Activated CD8-positive, alpha-beta memory T cell treated with anti-CD3 and anti-CD28 coated beads, Interleukin-2, amount 10 ng/mL, durations not matched to agents 7 days and 5 days (primary cell): ENCODE measurements around the gene ABHD15. TPM values are rescaled to one million over a fixed set of nuclear protein-coding genes. Genes with fewer than 3 reads are reported as not detected.
"Not testable (repeated sequence)": the region's sequence is repeated elsewhere in the genome, so short reads cannot be mapped to it uniquely, and the experiment has no call there.

Source experiments
- ATAC-seq: fragments of 150-1000 bp; cut with Tn5 transposase; one replicate; pipeline ENCODE4 v1.10.0; 2021; ENCODE audit warnings: moderate library complexity
- CTCF ChIA-PET: fragments of 350-600 bp; sonication (Branson Sonifier 250); formaldehyde crosslinking; loops from one replicate; lab custom pipeline; 2021; ENCODE audit warnings: antibody characterized with exemption; lab: Charles Lee
- DNase-seq: peaks from one replicate; pipeline ENCODE4 v3.0.0-alpha.2; 2020
- H3K27ac Mint-ChIP-seq: one replicate; pipeline ENCODE4 v1.8.0; 2021; ENCODE audit warnings: mild to moderate bottlenecking, mixed read lengths
- H3K27me3 Mint-ChIP-seq: one replicate; pipeline ENCODE4 v1.8.0; 2021; ENCODE audit warnings: mixed read lengths
- H3K36me3 Mint-ChIP-seq: one replicate; pipeline ENCODE4 v1.8.0; 2021; ENCODE audit warnings: mild to moderate bottlenecking, mixed read lengths
- H3K4me1 Mint-ChIP-seq: one replicate; pipeline ENCODE4 v1.8.0; 2021; ENCODE audit warnings: mixed read lengths
- H3K4me3 Mint-ChIP-seq: one replicate; pipeline ENCODE4 v1.8.0; 2021; ENCODE audit warnings: mild to moderate bottlenecking, moderate library complexity, mixed read lengths
- H3K9me3 Mint-ChIP-seq: one replicate; pipeline ENCODE4 v1.8.0; 2022; ENCODE audit warnings: low read depth, mixed read lengths
- total RNA-seq, 2 experiments: library from RNA; stranded (reverse); gene quantifications; one replicate each; pipeline ENCODE4 v1.2.3, GENCODE V29; 2021

ABHD15 gene
- total RNA-seq, 2 experiments from 2014 or later, result 20.0 to 20.3 TPM

DNA sequence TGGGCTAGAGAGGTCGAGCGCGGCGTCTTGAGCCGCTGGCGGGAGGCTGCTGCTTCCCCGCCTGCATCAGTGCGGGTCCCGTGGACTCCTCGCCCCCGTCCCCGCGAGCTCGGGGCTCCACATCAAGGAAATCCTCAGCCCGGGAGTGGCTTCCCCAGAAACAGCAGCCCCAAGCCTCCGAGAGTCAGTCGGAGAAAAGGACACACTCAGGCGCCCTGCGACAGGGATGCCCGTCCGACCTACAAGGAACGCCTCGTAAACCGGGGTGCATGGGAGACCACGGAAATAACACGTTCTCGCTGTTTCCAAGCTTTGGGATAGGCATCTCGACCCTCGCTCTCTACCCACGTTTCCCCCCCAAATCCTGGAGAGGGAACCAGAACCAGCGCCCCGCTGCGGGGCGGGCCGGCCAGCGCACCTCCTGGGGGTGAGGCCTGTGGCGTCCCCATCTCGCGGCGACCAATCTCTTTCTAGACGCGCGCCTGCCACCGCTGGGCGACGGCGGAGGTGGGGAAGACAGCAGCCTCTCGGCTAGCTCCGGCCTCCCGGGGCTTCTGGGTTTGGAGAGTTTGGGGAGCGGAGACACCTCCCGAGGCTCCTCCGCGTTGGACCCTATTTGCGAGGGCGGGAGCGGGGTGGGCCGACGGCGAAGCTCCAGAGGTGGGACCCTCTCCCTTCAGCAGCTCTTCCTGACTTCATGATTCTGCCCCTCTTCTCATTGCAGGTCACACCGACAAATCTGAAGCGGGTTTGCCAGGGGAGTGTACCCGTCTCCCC lies 905 bp upstream of the ABHD15 start:
- Mint-ChIP-seq H3K4me3 (peak overlapping the region; percentile 95), H3K9me3 (no peaks in the 10 kb centered on the region), H3K4me1 (peaks cover 33% of the 10 kb centered on the region), H3K27me3 (no peaks in the 10 kb centered on the region), H3K27ac (peak overlapping the region; percentile 91), H3K36me3 (peaks cover 14% of the 10 kb centered on the region)
- DNase-seq, result peak; percentile 90
- CTCF ChIA-PET, result interaction anchor here (0.6 to 24.4 kb wide), 16 partner anchors 8 to 419 kb away, joined by 3 to 458 read pairs (median 4); partner anchors contain the start of genes CORO6, MYO18A and TAOK1
- peak; percentile 67 for ATAC-seq

- CTCF ChIA-PET, result interaction anchor here (0.6 to 24.4 kb wide), 13 partner anchors 8 to 418 kb away, joined by 3 to 458 read pairs (median 8); partner anchors contain the start of gene CORO6
- Mint-ChIP-seq H3K36me3 (peaks cover 17% of the 10 kb centered on the region), H3K4me3 (peak overlapping the region; percentile 95), H3K9me3 (no peaks in the 10 kb centered on the region), H3K4me1 (peaks cover 38% of the 10 kb centered on the region), H3K27ac (peak overlapping the region; percentile 90), H3K27me3 (no peaks in the 10 kb centered on the region)
- ATAC-seq (peak; percentile 8), DNase-seq (no peak)
These were observed 392 bp upstream of the ABHD15 start for GRCh38 chr17:29567304-29567553.

DNA sequence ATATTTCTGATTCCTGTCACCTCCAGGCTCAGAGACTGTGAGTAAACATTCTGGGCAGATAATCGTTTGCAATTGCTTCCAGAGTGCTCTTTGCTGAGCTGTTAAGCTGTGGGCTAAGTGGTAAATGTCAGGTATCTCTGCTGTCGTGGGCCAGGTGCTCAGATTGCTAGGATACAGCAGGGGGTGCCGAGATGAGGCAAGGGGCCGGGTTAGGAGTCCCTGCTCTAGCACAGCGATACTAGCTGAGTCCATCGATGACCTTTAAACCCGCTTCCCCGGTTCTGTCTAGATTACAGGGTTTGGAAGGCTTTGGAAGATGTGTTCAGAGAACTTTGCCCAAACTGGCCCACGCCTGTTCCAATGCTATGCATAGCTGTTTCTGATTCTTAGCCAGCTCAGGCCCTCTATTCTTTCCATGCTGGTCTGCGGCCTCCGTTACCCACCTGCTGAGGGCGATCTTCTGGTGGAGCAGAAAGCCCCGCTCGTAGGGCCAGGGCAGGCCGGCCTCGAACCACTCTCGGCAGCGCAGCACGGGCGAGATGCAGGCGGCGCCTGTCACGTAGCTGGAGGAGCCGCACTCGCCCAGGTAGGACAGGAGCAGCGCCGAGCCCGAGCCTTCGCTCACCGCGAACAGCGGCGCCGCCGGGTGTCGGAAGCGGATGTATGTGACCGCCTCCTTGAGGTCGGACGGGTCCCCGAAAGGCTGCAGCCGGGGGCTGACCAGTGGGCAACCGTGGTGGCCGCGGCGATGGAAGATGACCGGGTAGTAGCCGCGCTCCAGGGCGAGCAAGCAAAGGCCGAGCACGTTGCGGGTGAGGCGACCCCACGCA lies 979 bp downstream of the ABHD15 start:
- peak overlapping the region; percentile 95 for H3K27ac Mint-ChIP-seq
- H3K4me1 Mint-ChIP-seq, result peaks cover 46% of the 10 kb centered on the region
- H3K36me3 Mint-ChIP-seq, result peaks cover 21% of the 10 kb centered on the region
- CTCF ChIA-PET, result interaction anchor here (0.6 to 24.4 kb wide), 16 partner anchors 8 to 493 kb away, joined by 3 to 458 read pairs (median 4); partner anchors contain the start of gene CORO6
- peak overlapping the region; percentile 95 for H3K4me3 Mint-ChIP-seq
- no peaks in the 10 kb centered on the region for H3K9me3 Mint-ChIP-seq
- DNase-seq, result peak; percentile 81
- ATAC-seq, result peak; percentile 21
- no peaks in the 10 kb centered on the region for H3K27me3 Mint-ChIP-seq

DNA sequence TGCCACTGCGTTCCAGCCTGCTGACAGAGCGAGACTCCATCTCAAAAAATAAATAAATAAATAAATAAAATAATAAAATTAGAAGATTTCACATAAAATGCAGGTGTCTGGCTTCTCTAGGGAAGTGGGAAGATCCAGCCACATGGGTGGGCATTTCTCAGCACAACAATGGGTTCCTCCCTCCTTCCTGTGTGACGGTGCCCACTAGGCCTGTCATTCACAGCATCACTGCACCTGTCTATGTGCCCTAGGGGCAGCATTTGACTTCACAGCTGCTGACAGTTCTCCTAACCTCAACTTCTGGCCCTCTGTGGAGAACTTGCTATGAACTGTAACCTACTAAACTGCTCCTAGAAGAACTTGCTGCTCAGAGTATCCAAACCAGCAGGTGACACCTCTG lies 3.0 kb downstream of the ABHD15 start:
- peak overlapping the region; percentile 3 for H3K4me3 Mint-ChIP-seq
- no peak for ATAC-seq
- H3K9me3 Mint-ChIP-seq, result no peaks in the 10 kb centered on the region
- no peaks in the 10 kb centered on the region for H3K27me3 Mint-ChIP-seq
- H3K4me1 Mint-ChIP-seq, result peaks cover 42% of the 10 kb centered on the region
- H3K36me3 Mint-ChIP-seq, result peaks cover 22% of the 10 kb centered on the region
- CTCF ChIA-PET, result interaction anchor here (0.6 to 7.7 kb wide), 3 partner anchors 28 to 368 kb away, joined by 3 to 46 read pairs (median 3); no protein-coding TSS in a partner anchor
- no peak overlapping the region for H3K27ac Mint-ChIP-seq
- peak; percentile 42 for DNase-seq

DNA sequence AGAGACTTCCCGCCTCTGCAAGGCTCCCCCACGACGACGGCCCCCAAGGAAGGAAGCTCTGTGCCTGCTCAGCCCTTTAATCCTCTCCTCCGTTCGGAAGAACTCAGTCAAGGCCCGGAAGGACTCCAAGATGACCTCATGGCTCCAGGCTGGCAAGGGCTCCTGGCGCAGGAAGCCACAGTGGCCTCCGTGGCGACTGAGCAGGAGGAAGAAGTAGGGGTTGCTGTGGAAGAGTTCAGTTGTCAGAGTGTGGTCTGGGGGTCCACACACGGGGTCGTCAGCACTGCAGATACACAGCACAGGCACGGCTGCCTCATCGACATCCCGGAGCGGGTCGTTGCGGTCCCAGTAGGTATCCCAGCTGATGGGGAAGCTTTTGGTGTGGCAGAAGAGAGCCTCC lies 4.2 kb downstream of the ABHD15 start:
- Mint-ChIP-seq H3K9me3 (no peaks in the 10 kb centered on the region), H3K4me3 (no peak overlapping the region), H3K27ac (no peak overlapping the region), H3K36me3 (peaks cover 22% of the 10 kb centered on the region), H3K27me3 (no peaks in the 10 kb centered on the region), H3K4me1 (peaks cover 52% of the 10 kb centered on the region)
- CTCF ChIA-PET, result interaction anchor here (1.4 to 7.7 kb wide), 2 partner anchors 29 to 54 kb away, joined by 3 to 46 read pairs; no protein-coding TSS in a partner anchor
- DNase-seq (no peak), ATAC-seq (no peak)

DNA sequence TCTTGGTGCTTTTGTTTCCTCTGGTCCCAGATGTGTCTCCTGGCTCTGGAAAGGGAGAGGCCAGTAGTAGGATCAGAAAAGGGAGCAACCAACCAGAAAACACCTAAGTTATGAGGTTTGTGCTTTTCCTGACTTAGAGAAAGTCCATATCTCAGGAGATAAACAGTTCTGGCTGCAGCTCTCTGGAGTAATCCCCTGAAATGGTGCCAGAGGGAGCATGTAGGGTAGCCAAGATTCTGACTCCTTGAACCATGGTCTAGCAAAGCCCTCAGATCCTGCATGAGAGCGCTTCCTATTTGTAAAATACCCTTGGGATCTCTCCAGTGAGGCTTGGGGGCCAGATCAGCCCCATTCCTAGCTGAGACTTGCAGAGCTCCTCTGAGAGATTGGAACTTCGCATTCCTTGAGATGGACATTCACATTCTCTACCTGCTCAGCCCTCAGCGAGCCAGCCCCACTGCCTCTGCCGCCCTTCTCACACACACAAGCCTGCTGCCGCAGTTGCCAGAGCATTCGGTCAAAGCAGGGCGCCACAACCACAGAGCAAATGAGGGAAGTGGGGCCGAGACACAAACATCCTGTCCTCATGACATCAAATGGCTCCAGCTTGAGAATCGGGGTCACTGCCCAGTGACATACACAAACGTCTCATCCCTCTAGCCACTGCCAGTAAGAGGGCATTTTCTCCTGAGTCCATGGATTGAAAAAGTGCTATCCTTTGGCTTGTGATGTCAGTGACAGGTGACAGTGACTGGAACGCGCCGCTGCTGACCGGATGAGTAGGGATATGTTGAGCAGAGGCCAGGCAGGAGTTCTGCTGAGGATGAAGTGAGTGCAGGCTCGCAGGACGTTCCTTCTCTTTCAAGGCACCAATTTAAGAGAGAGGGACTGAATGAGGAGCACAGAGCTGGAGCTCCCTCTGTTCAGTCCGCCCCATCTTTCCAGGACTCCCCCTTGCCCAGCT lies 5.0 kb downstream of the ABHD15 start:
- Mint-ChIP-seq H3K9me3 (no peaks in the 10 kb centered on the region), H3K4me3 (no peak overlapping the region), H3K4me1 (peaks cover 60% of the 10 kb centered on the region), H3K36me3 (peaks cover 22% of the 10 kb centered on the region), H3K27me3 (no peaks in the 10 kb centered on the region), H3K27ac (peak overlapping the region; percentile 27)
- peak; percentile 57 for DNase-seq
- CTCF ChIA-PET, result interaction anchor here (1.4 to 7.7 kb wide), 3 partner anchors 30 to 55 kb away, joined by 3 to 46 read pairs (median 4); no protein-coding TSS in a partner anchor
- ATAC-seq, result no peak

DNA sequence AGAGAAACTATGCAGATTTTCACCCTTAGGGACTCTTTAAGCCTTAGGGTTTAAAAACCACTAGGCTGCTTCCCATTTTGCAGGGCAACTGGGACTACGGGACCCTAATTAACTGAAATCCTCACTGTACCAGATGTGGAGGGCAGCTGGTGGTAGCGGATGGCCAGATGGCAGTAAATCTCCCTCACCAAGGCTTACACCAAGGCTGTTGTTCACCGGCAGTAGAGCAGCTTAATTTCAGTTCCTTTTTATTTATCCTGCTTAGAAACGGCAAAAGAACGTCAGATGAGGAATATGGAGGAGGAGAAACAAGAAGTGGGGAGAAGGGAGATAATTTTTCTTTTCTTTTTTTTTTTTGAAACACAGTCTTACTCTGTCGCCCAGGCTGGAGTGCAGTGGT lies 6.5 kb downstream of the ABHD15 start:
- H3K27me3 Mint-ChIP-seq, result no peaks in the 10 kb centered on the region
- DNase-seq (no peak), ATAC-seq (no peak)
- H3K4me3 Mint-ChIP-seq, result no peak overlapping the region
- peaks cover 57% of the 10 kb centered on the region for H3K4me1 Mint-ChIP-seq
- CTCF ChIA-PET, result interaction anchor here (1.6 to 2.3 kb wide), 2 partner anchors 24 to 191 kb away, joined by 6 to 11 read pairs; no protein-coding TSS in a partner anchor
- no peaks in the 10 kb centered on the region for H3K9me3 Mint-ChIP-seq
- peaks cover 20% of the 10 kb centered on the region for H3K36me3 Mint-ChIP-seq
- no peak overlapping the region for H3K27ac Mint-ChIP-seq

- Mint-ChIP-seq H3K9me3 (no peaks in the 10 kb centered on the region), H3K4me1 (peaks cover 53% of the 10 kb centered on the region), H3K4me3 (no peak overlapping the region), H3K27me3 (no peaks in the 10 kb centered on the region), H3K36me3 (peaks cover 20% of the 10 kb centered on the region), H3K27ac (no peak overlapping the region)
- ATAC-seq (no peak), DNase-seq (no peak)
- CTCF ChIA-PET, result interaction anchor here (0.6 to 3.1 kb wide), 4 partner anchors 8 to 190 kb away, joined by 3 to 11 read pairs (median 7); partner anchors contain the start of gene ABHD15
These were observed 7.2 kb downstream of the ABHD15 start for GRCh38 chr17:29559640-29560039.

- H3K27ac Mint-ChIP-seq, result peak overlapping the region; percentile 52
- not testable (repeated sequence) for ATAC-seq, H3K27me3 Mint-ChIP-seq, H3K4me3 Mint-ChIP-seq, DNase-seq, H3K9me3 Mint-ChIP-seq
- CTCF ChIA-PET, result interaction anchor here (0.9 to 3.1 kb wide), 4 partner anchors 8 to 33 kb away, joined by 3 to 8 read pairs (median 4); partner anchors contain the start of gene ABHD15
- H3K36me3 Mint-ChIP-seq, result peaks cover 16% of the 10 kb centered on the region
- H3K4me1 Mint-ChIP-seq, result peaks cover 44% of the 10 kb centered on the region
These were observed 8.7 kb downstream of the ABHD15 start for GRCh38 chr17:29558139-29558538.

- H3K9me3 Mint-ChIP-seq, result no peaks in the 10 kb centered on the region
- no peak overlapping the region for H3K4me3 Mint-ChIP-seq
- peaks cover 40% of the 10 kb centered on the region for H3K4me1 Mint-ChIP-seq
- peaks cover 12% of the 10 kb centered on the region for H3K36me3 Mint-ChIP-seq
- H3K27ac Mint-ChIP-seq, result peak overlapping the region; percentile 52
- H3K27me3 Mint-ChIP-seq, result no peaks in the 10 kb centered on the region
- ATAC-seq (peak; percentile 70), DNase-seq (no peak)
- CTCF ChIA-PET, result interaction anchor here (1.1 to 3.1 kb wide), 3 partner anchors 8 to 33 kb away, joined by 3 to 8 read pairs (median 4); partner anchors contain the start of gene ABHD15
These were observed 9.1 kb downstream of the ABHD15 start for GRCh38 chr17:29557739-29558116.

DNA sequence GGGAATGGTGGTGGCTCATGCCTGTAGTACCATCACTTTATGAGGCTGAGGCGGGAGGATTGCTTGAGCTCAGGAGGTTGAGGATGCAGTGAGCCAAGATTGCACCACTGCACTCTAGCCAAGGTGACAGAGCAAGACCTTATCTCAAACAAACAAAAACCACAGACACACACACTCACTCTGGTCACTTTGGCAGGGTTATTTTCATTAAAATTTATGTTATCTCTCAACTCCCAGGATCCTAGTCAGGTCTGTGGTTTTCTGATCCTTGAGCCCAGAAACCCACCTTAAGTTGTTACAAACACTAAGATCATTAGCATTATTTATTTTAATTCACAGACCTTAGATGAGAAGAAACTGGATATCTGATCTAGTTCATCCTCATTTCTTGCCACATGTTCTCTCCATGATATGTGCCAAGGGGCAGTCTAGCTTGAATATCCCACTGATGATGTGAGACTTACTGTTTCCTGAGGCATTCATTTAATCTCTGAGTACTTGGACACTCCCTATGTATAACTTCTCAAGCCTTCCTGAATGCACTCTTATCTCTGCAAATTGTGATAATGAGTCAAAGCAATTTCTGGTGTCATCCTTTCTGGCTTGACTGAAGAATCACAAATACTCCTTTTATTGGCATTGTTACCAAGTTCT lies 9.6 kb downstream of the ABHD15 start:
- ATAC-seq, result peak; percentile 34
- H3K27me3 Mint-ChIP-seq, result no peaks in the 10 kb centered on the region
- no peak for DNase-seq
- H3K4me1 Mint-ChIP-seq, result peaks cover 38% of the 10 kb centered on the region
- CTCF ChIA-PET, result interaction anchor here (0.8 to 3.1 kb wide), 8 partner anchors 8 to 376 kb away, joined by 3 to 11 read pairs (median 4); partner anchors contain the start of gene ABHD15
- peak overlapping the region; percentile 52 for H3K27ac Mint-ChIP-seq
- H3K9me3 Mint-ChIP-seq, result no peaks in the 10 kb centered on the region
- peaks cover 9% of the 10 kb centered on the region for H3K36me3 Mint-ChIP-seq
- H3K4me3 Mint-ChIP-seq, result no peak overlapping the region

GRCh38 chr17:29555840-29556239 lies 11.0 kb downstream of the ABHD15 start:
- H3K4me3 Mint-ChIP-seq, result no peak overlapping the region
- DNase-seq (no peak), ATAC-seq (no peak)
- H3K9me3 Mint-ChIP-seq, result no peaks in the 10 kb centered on the region
- no peak overlapping the region for H3K27ac Mint-ChIP-seq
- H3K4me1 Mint-ChIP-seq, result peaks cover 28% of the 10 kb centered on the region
- CTCF ChIA-PET, result interaction anchor here (1.1 to 2.4 kb wide), 6 partner anchors 10 to 375 kb away, joined by 3 to 11 read pairs (median 4); partner anchors contain the start of gene ABHD15
- no peaks in the 10 kb centered on the region for H3K27me3 Mint-ChIP-seq
- H3K36me3 Mint-ChIP-seq, result peaks cover 6% of the 10 kb centered on the region
